Neural cell (in vitro differentiated cells): Measurements from ENCODE around the gene UBE2O. TPM values are rescaled to one million over a fixed set of nuclear protein-coding genes. Genes with fewer than 3 reads are reported as not detected.

Source experiments
- H2AFZ ChIP-seq: fragments of 200-600, 300-800 bp; sonication (generic), shearing (Covaris generic); 2 replicates; pipeline ENCODE4 v1.6.0; 2014; ENCODE audit warnings: low read depth, mild to moderate bottlenecking, antibody characterized with exemption, low read length, moderate library complexity
- H3F3A ChIP-seq: fragments of 200-600 bp; shearing (Covaris generic); 2 replicates; pipeline ENCODE4 v1.6.1; 2016; ENCODE audit warnings: mild to moderate bottlenecking, moderate library complexity, mixed read lengths, antibody characterized with exemption, low read length; ENCODE audit not compliant: insufficient read depth, poor library complexity, severe bottlenecking
- H3K27ac ChIP-seq: fragments of 200-600, 300-800 bp; sonication (generic), shearing (Covaris generic); 2 replicates; pipeline ENCODE4 v1.5.1; 2014; ENCODE audit warnings: mild to moderate bottlenecking, low read length, moderate library complexity
- H3K27me3 ChIP-seq: fragments of 300-800, 200-600 bp; sonication (generic), shearing (Covaris generic); 2 replicates; pipeline ENCODE4 v1.6.0; 2014; ENCODE audit warnings: mild to moderate bottlenecking, low read depth, low read length, moderate library complexity; ENCODE audit not compliant: insufficient read depth
- H3K36me3 ChIP-seq: fragments of 300-800, 200-600 bp; sonication (generic), shearing (Covaris generic); 2 replicates; pipeline ENCODE4 v1.5.1; 2014; ENCODE audit warnings: mild to moderate bottlenecking, antibody characterized with exemption, low read length, moderate library complexity; ENCODE audit not compliant: insufficient read depth
- H3K4me2 ChIP-seq: fragments of 300-800, 200-600 bp; sonication (generic), shearing (Covaris generic); 2 replicates; pipeline ENCODE4 v1.6.0; 2014; ENCODE audit warnings: mild to moderate bottlenecking, low read length
- H3K4me3 ChIP-seq: fragments of 300-800, 200-600 bp; sonication (generic), shearing (Covaris generic); 2 replicates; pipeline ENCODE4 v1.5.1; 2014; ENCODE audit warnings: mild to moderate bottlenecking, low read length, moderate library complexity
- H3K79me2 ChIP-seq: fragments of 200-600 bp; shearing (Covaris generic); replicated peaks from 2 replicates; pipeline ENCODE4 v1.6.0; 2014; ENCODE audit warnings: mild to moderate bottlenecking, low read length, moderate library complexity; ENCODE audit not compliant: insufficient read depth
- H3K9ac ChIP-seq: fragments of 300-800, 200-600 bp; sonication (generic), shearing (Covaris generic); 2 replicates; pipeline ENCODE4 v1.6.1; 2016; ENCODE audit warnings: mild to moderate bottlenecking, low read length, mixed read lengths
- H3K9me2 ChIP-seq: fragments of 200-600 bp; shearing (Covaris generic); 2 replicates; pipeline ENCODE4 v1.6.1; 2016; ENCODE audit warnings: mild to moderate bottlenecking, low read length, mixed read lengths; ENCODE audit not compliant: insufficient read depth
- H3K9me3 ChIP-seq: fragments of 200-600, 300-800 bp; sonication (generic), shearing (Covaris generic); 2 replicates; pipeline ENCODE4 v1.6.1; 2016; ENCODE audit warnings: mild to moderate bottlenecking, mixed run types, low read length, moderate library complexity, mixed read lengths
- H4K20me1 ChIP-seq: fragments of 200-600 bp; shearing (Covaris generic); 2 replicates; pipeline ENCODE4 v1.6.1; 2016; ENCODE audit warnings: mild to moderate bottlenecking, mixed run types; ENCODE audit not compliant: insufficient read depth
- CTCF ChIP-seq: fragments of 450-650 bp; IDR thresholded peaks from 2 replicates; pipeline ENCODE4 v1.5.1; 2014; ENCODE audit warnings: antibody characterized with exemption, mild to moderate bottlenecking, moderate library complexity; ENCODE audit not compliant: poor library complexity, severe bottlenecking
- EP300 ChIP-seq: fragments of 450-650 bp; conservative IDR thresholded peaks from 2 replicates; pipeline ENCODE4 v1.6.1; 2014; ENCODE audit warnings: antibody characterized with exemption, mild to moderate bottlenecking, moderate library complexity; ENCODE audit not compliant: poor library complexity, severe bottlenecking
- EZH2 ChIP-seq: fragments of 200-600, 300-800 bp; shearing (Covaris generic), sonication (generic); IDR thresholded peaks from 2 replicates; pipeline ENCODE4 v1.6.1; 2014; ENCODE audit warnings: antibody characterized with exemption, low read length, borderline replicate concordance, mild to moderate bottlenecking; ENCODE audit not compliant: insufficient read depth, poor library complexity, severe bottlenecking
- MXI1 ChIP-seq: fragments of 450-650 bp; conservative IDR thresholded peaks from 2 replicates; pipeline ENCODE4 v1.6.1; 2014; ENCODE audit warnings: antibody characterized with exemption, mild to moderate bottlenecking; ENCODE audit not compliant: poor library complexity, severe bottlenecking
- POLR2AphosphoS5 ChIP-seq: IDR thresholded peaks from 2 replicates; pipeline ENCODE4 v1.6.1; 2012
- RAD21 ChIP-seq: fragments of 450-650 bp; conservative IDR thresholded peaks from 2 replicates; pipeline ENCODE4 v1.6.1; 2014; ENCODE audit warnings: antibody characterized with exemption, mild to moderate bottlenecking, moderate library complexity
- REST ChIP-seq: IDR thresholded peaks from 2 replicates; pipeline ENCODE4 v1.6.1; 2012; ENCODE audit warnings: borderline replicate concordance
- SMC3 ChIP-seq: fragments of 450-650 bp; conservative IDR thresholded peaks from 2 replicates; pipeline ENCODE4 v1.6.1; 2014; ENCODE audit warnings: antibody characterized with exemption, mild to moderate bottlenecking, moderate library complexity; ENCODE audit not compliant: poor library complexity
- TAF1 ChIP-seq: IDR thresholded peaks from 2 replicates; pipeline ENCODE4 v1.6.1; 2012; ENCODE audit warnings: low read depth
- polyA plus RNA-seq: library from polyadenylated mRNA; depleted of rRNA; stranded (reverse); fragments of >200 nt; gene quantifications from 2 replicates; pipeline ENCODE4 v1.2.3, GENCODE V29; 2014

The UBE2O gene
- polyA plus RNA-seq, 1 donor from 2014 or later, result 28.0 TPM

GRCh38 chr17:76479515-76480060 is 26.6 kb upstream of the UBE2O start:
- Histone ChIP-seq H3K79me2 (no peaks in the 10 kb centered on the region), H2AFZ (no peak overlapping the region), H4K20me1 (no peaks in the 10 kb centered on the region), H3K9me2 (no peaks in the 10 kb centered on the region), H3K27me3 (no peaks in the 10 kb centered on the region), H3F3A (no peaks in the 10 kb centered on the region), H3K9me3 (no peaks in the 10 kb centered on the region), H3K4me2 (no peak overlapping the region), H3K27ac (no peak overlapping the region), H3K36me3 (no peaks in the 10 kb centered on the region), H3K9ac (no peak overlapping the region), H3K4me3 (no peak overlapping the region)
- TF ChIP-seq POLR2AphosphoS5, result no peak
- no peak for TF ChIP-seq EZH2
- TF ChIP-seq RAD21, result no peak
- TF ChIP-seq EP300, result no peak
- TF ChIP-seq REST, result no peak
- TF ChIP-seq TAF1, result no peak
- TF ChIP-seq CTCF, result no peak
- no peak for TF ChIP-seq MXI1
- TF ChIP-seq SMC3, result no peak

GRCh38 chr17:76478730-76479514 is 26.0 kb upstream of the UBE2O start:
- H4K20me1 ChIP-seq, result no peaks in the 10 kb centered on the region
- no peaks in the 10 kb centered on the region for H3K9me2 ChIP-seq
- H2AFZ ChIP-seq, result no peak overlapping the region
- H3K9me3 ChIP-seq, result no peaks in the 10 kb centered on the region
- H3F3A ChIP-seq, result no peaks in the 10 kb centered on the region
- H3K36me3 ChIP-seq, result no peaks in the 10 kb centered on the region
- H3K79me2 ChIP-seq, result no peaks in the 10 kb centered on the region
- H3K27me3 ChIP-seq, result no peaks in the 10 kb centered on the region
- H3K4me2 ChIP-seq, result no peak overlapping the region
- no peak overlapping the region for H3K4me3 ChIP-seq
- TF ChIP-seq EP300, result no peak
- TF ChIP-seq REST, result no peak
- no peak overlapping the region for H3K27ac ChIP-seq
- no peak overlapping the region for H3K9ac ChIP-seq
